ENCODE measurements around the gene TAF4.

TAF4 gene

DNA sequence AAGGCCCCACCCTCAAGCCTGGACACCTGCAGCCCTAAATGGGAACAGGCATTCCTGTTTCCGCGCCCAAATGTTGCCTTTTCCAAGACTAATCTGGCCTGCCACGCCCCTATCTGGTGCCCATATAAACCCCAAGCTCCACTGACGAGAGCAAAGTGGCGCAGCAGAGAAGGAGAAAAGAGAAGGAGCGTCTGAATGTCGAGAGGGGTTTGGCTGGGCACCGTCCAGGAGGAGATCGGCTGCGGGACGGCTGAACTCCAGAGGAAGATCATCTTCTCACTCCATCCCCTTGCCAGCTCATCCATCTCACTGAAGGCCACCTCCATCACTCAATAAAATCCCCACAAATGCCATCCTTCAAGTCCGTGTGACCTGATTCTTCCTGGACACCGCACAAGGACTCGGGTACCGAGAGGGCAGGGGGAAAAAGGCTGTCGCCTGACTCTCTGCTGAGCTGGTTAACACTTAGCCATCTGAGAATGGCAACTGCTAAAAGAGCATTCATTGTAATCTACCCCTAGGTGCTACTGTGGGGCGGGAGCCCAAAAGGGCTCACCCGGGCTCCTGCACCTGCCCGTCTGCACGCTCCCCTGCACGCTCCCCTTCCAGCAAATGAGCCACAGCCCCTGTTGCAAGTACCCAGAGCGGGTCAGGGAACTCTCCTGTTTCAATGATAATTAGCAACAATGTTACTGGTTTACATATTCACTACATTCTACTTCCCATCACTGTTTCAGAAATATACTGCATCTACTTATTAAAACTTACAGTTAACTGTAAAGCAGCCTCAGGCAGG lies 23.5 kb downstream of the TAF4 start:
- no peak for DNase-seq

DNA sequence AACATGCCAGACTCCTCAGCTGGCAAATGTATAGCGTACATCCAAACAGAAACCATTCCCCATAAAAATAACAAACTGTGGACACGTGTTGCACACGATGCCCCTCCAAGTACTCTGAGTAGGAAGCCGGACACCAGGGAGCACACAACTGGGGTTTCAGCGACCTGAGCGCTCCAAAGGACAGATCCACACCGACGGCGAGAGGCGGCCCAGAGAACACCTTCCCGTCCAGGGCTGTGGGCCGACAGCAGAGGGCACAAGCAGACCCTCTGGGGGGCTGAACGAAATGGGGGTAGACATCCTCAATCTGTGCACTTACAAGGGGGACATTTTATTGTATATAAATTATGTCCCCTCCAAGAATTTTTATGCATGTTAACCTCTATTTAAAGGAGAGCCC lies 24.7 kb downstream of the TAF4 start:
- DNase-seq = no peak

DNA sequence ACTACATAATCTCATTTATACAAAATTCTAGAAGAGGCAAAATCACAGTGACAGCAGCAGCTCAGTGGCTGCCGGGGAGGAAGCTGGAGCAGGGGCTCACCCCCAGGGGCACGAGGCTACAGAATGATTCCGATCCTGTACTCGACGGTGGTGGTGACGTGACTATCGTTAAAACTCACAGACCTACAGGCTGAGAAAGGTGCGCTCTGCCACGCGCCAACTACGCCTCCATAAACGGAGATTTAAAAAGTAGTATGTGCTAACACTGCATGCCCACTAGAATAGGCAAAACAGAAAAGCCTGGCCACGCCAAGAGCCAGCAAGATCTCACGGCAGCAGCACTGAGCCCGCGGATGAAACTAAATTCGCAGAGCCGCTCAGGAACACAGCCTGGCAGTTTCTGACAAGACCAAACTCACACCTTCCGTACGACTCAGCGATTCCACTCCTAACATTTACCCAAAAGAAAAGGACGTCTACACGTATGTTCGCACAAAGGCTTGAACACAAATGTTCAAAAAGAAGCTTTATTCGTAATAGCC lies 25.2 kb downstream of the TAF4 start:
- DNase-seq = no peak

DNA sequence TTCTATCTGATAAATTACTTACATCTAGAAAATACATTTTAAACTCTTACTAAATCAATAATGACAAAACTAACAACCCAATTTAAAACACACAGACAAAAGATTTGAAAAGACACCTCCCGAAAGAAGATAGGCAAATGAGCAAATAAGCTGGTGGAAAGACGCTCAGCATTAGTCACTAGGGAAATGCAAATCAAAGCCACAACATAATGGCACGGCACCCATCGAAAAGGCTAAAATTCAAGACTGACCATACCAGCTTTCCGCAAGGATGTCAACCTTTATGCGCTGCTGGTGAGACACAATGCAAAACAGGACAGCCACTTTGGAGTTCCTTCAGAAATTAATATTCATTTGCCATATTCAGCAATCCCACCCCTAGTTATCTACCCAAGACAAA lies 25.9 kb downstream of the TAF4 start:
- no peak for DNase-seq

DNA sequence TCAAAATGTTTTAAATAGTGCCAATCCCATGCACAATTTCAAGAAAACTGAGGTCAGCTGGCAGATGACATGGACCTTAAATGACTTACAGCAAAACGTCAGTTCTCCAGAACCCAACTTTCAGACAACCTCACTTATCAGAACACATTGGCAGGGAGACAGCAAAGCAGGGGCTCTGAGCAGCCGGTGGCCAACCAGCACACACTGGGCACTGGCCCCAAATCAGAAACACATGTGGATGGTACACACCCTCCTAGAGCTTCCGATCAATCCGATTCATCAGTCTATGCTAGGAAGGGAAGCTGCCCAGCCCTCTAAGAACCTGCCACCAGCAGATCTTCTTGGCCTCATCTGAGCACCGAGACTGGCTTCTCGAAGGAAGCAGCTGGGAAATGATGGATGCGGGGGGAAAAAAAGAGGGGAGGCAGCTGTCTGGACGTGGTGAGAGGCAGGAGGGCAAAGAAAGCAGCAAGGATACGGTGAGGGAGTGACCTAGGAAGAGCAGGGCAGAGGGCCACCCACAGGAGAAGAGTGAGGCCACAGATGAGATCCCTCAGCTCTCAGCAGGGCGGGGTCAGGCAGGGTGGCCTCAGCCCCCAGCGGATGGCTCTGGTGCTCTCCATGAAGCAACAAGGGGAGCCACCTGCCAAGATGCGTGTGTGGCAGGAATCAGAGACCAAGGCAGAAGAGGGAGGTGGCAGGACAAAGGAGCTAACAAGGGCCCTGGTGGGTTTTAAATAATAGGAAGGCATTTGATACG lies 32.9 kb downstream of the TAF4 start:
- no peak for DNase-seq

DNA sequence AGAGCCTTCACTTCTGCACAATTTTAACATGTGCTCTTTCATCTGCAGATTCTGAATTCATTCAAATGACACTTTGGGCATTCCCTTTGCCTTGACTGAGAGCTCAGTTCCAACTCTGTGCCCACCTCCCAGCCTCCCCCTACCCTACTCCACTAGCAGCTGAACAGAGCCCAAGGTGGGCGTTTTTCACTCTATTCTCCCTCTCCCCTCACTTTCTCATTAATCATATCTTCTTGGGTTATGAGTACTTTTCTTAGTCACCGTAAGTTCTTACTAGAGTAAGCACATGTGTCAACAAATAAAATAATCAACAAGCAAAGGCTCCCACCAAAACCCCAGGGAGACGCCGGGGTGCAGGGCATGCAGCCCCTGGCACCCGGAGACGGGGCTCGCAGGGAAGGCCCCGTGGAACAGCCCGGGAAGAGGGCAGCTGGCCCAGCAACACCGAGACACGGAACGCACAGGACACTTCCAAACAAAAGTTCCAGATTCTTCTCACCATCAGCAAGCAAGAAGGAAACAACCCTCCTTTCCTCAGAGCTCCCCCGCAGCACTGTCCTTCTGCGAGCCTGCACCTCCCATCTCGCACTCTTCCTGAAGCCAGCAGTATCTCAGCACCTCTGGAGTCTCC lies 34.1 kb downstream of the TAF4 start:
- DNase-seq = no peak

DNA sequence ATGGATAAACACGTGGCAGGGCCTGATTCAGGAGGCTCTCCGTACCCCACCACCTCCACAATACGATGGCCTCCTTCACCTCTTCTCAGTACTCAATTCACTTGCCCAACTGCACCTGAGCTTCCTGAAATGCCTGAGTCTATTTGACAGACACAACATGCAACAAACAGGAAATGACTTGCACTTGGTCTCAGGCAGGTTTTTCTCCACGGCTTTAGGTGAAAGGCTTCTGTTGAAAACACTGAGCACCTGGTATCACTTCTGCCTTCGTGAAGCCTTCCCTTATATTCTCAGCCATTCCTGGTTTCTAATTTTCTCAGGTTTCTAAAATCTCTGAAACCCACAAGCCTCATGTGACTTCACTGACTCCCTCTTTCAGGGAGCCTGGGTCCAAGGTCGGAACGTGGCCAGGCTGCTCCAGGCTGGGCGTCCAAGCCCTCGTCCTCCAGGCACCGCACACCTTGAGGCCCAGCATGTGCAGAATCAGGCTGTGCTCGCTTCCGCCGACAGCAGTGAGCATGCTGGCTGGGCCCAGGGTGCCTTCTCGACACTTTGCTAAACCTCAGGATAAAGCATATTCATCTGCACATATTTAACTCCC lies 34.7 kb downstream of the TAF4 start:
- no peak for DNase-seq

DNA sequence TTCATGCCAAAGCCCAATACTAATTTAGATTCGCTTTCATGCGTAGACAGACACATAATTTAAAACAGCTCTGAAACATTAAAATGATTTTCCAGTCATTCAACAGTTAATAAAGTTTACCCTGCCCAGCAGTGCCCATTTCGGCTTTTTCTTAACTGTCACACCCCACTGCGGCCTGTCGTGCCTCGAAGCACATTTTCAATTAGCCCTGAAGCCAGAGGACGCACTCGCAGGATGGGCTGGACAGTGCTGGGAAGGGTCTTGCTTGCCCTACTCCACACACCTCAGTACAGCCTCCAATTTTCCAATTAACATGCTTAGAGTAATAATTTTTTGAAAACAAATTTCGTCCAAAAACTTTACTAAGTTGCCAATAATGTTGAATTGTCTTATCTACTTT lies 35.3 kb downstream of the TAF4 start:
- no peak for DNase-seq

DNA sequence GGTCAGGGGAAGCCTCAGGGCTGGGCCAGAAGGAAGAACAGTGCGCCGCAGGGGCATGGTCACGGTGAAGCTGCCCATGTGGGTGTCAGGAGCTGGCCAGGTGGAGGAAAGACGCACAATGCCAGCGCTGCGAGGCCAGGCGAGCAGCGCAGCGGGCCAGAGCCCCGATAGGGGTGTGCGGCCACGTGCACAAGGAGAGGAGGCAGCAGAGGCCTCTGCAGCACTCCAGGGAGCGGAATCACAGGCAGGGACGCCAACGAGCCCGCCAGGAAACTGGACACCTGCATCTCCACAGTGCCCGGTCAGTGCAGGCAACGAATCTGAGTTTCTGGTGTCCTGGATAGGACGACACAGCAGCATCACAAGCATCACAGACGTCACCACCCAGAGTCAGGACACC lies 35.7 kb downstream of the TAF4 start:
- no peak for DNase-seq

DNA sequence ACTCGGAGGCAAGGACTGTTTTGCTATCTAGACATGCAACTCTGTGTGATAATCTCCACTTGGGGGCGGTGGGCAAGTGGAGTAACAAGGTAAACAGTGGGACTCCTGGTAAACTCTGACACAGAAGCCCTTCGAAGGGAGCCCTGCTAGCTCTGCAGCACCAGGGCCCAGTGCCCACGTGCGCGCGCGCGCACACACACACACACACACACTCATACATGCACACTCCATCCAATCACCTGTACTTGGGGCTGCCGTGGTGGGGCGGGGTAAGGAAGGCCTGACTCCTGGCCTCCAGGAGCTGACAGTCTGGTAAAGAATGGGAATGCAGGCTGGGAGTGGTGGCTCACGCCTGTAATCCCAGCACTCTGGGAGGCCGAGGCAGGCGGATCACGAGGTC lies 36.4 kb downstream of the TAF4 start:
- DNase-seq = no peak

DNA sequence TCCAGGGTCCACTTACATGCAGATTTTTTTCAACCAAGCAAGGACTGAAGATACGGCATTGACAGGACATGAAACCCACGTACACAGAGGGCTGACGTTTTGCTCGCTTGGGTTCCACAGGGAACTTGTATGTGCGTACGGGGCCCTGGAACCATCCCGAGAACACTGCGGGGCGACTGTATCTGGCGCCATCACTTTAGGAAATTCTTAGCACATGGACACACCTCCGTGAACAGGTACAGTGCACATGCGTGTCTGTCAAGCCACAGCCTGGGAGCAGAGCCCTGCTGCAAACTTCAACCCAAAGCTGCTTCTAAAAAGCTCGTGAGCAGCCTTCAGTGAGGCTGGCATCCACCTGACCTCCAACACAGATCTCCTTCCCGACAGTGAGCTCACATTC lies 37.3 kb downstream of the TAF4 start:
- no peak for DNase-seq

DNA sequence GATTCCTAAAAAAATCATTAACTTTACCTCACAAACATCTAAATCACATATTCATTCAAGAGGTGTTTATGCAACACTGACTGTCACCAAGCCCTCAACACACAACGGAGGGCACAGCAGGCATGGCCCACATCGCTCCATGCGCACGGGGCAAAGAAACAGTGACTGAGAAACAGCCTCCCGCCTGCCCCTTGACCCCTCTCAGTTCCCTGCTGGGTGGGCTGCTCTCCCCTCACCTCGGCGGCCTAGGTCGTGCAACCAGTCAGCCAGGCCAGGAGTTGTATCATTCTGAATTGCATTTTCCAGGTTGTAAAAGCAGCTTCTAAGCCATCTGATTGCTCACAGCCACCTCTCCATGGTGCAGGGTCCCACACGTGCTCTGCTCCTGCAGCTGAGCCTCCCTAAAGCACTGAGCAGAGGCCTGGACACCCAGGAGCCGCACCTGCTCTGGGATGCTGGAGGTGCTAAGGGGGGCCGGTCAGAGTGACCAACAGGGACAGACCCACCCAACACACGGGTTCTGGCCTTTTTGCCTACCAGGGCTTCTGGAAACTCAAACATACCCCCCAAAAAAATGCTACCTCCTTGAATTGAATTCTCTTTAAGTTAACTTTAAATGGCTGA lies 37.9 kb downstream of the TAF4 start:
- no peak for DNase-seq

DNA sequence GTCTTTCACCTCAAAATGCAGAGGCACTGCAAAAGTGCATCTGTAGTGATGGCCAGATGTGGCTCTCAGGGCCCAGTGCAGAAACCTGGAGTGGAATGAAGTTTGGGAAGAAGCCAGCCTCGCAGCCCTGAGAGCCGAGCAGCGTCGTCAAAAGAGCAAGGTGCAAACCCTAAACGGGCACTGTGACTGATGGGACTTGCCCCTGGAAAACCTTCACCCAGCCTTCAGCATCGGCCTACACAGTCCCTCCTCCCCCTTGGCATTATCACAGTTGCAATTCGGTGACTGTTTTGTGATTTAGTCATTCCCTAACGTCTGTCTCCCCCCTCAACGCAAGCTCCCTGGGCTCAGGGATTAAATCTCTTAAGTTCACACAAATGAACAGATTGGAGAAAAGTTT lies 38.6 kb downstream of the TAF4 start:
- DNase-seq = no peak

DNA sequence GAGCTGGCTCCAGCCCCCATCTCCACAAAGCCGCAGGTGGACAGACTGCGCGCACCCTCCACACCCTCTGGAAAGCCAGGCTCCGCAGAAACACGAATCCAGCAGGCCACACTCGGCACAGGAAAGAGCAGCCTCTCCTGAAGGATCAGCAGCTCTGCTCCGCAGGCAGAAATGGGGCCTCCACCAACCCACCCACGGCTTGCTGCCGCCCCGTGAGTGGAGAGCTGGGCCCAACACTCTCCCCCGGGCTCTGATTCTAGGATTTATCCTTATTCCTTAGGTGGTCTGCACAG lies 39.2 kb downstream of the TAF4 start:
- no peak for DNase-seq

DNA sequence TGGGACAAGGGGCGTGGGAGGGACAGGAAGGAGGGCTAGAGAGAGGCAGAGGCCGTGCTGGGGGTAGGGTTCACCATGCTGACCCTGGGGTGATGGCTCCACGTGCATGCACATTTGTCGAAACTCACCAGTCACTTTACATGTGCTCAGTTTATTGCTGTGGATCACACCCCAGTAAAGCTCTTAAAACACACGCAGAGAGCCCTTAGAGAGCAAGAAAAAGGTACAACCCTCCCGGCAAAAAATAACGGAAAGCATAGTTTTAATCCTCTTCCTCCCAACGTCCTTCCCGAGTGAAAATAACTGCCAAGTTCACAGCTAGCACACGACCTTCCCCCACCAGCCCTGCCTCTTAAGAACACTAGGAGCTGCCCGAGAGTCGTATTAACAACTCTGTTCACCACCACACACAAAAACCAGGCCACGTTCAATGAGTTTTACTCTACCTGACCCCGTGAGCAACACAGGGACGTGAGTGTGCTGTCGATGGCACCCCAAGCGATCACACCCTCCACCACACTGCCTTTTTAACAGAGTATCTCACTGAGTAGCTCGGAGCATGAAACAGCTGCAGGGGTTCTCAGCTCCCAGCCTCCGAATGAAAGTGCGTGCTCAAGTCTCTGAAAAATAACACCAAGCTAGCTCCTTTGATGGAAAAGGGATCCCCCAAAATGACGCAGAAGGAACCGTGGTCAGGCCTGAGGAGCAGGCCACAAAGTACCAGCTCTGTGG lies 39.7 kb downstream of the TAF4 start:
- DNase-seq = no peak

DNA sequence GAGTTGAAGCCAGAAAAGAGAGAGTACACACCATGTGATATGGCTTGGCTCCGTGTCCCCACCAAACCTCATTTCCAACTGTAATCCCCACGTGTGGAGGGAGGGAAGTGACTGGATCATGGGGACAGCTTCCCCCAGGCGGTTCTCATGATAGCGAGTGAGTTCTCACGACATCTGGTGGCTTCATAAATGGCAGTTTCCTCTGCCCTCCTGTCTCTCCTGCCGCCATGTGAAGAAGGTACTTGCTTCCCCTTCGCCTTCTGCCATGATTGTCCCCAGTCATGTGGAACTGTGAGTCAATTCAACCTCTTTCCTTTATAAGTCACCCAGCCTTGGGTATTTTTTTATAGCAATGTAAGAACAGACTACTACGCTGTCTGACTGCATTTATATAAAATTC lies 40.3 kb downstream of the TAF4 start:
- no peak for DNase-seq

DNA sequence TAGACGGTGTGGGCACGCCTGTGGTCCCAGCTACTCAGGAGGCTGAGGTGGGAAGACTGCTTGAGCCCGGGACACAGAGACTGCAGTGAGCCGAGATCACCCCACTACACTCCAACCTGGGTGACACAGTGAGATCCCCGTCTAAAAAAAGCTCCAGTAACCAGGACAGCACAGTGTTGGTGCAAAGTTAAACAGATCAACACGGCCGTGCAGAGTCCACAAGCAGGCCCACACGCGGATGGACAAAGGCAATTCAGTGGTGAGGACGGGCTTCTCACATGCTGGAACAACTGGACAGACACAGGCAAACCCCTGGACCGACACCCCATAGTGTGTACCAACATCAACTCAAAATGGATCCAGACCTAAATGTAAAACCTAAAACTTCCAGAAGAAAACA lies 41.7 kb downstream of the TAF4 start:
- no peak for DNase-seq

DNA sequence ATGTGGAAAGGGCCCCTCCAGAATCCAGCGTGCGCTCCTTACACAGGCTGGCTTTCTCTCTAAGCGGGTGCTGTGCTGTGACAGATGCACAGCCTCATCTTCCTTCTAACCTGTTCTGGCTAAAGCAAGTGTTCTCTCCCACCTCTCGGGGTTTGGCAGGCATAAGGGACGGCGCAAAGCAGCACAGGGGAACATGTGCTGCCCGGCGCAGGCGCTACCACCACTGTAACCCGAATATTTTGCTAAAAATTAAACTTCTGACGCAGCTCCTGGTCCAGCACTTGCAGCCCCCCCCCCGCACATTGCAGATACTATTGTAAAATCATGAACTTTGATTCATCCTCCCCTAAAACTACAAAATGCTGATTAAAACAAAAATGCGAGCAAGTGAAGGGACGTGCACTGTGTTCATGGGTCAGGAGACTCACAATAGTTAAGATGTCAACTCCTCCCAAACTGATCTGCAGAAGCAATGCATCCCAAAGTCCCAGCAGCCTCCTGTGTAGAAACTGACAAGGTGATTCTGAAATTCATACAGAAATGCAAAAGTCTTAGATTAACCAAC lies 43.0 kb downstream of the TAF4 start:
- no peak for DNase-seq

DNA sequence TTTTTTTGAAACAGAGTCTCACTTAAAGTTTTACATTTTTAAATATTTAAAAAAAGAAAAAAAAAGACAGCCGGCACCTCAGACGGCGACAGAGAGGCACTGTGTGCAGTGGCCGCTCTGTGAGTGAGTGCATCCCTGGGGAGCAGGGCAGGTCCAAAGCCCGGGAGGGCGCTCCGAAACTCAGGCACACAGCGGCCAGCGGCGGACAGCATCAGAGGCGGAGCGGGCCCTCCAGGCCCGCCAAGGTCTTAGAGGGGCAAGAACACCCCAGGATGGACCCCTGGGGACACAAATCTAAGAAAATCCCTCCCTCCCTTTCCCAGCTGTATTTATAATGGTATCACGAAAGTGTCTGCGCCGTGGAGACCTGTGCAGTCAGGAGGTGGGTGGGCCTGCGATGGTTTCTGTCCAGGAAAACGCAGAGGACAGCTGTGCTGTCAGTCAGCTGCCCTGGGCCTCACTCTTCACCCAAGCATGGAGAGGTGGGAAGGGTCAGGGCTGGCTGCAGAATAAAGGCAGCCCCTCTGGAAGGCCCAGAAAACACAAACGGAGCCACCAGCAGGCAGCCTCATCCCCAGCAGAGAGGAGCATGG lies 43.8 kb downstream of the TAF4 start:
- DNase-seq = no peak

DNA sequence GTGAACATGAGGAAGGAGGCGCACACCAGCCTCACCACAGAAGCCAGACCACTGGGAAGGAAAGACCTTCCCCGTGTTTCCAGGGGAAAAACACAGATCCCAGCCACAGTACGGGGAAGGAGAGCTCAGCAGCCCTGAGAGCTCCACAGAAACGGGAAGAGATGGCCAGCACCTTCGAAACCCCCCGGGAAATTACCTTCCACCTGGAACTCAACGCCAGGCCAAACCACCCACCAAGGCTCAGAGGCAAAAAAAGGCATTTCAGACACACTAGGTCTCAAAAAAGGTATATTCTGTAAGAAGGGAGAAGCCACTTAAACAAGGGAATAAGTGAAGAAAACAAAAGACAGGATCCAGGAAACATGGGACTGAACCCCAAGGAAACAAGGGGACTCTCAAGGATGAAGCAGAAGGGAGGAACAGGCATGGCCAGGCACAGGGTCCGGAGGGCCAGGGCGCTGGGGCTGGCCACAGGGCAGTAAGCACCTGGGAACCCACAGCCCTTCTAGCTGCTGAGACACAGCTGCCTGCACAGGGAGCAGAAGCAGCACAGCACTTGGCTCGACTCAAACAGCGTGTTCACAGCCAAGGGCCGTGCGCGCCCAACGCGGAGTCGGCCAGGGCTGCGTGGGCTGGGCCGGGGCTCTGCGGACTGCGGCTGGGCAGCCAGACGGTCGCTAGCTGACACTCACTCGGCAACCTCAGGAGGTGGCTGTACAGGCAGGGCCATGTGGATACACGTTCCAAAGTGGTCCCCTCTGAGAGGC lies 44.6 kb downstream of the TAF4 start:
- no peak for DNase-seq
